Activated CD4-positive, alpha-beta T cell treated with anti-CD3 and anti-CD28 coated beads, Interleukin-2, amount 10 ng/mL, durations not matched to agents 7 days and 5 days (primary cell): ENCODE measurements around the gene PPME1. TPM values are rescaled to one million over a fixed set of nuclear protein-coding genes. Genes with fewer than 3 reads are reported as not detected.

Experiments
- CTCF ChIA-PET: fragments of 350-600 bp; sonication (Branson Sonifier 250); formaldehyde crosslinking; loops from one replicate; lab custom pipeline; 2021; ENCODE audit warnings: antibody characterized with exemption; lab: Charles Lee
- POLR2A ChIA-PET: fragments of 350-600 bp; sonication (Branson Sonifier 250); formaldehyde crosslinking; loops from one replicate; lab custom pipeline; 2021; ENCODE audit warnings: antibody characterized with exemption; lab: Charles Lee
- DNase-seq: peaks from one replicate; pipeline ENCODE4 v3.0.0-alpha.2; 2020
- H3K27ac Mint-ChIP-seq: one replicate; pipeline ENCODE4 v1.8.0; 2021; ENCODE audit warnings: mild to moderate bottlenecking, moderate library complexity, mixed read lengths
- H3K27me3 Mint-ChIP-seq: one replicate; pipeline ENCODE4 v1.8.0; 2021; ENCODE audit warnings: mixed read lengths
- H3K36me3 Mint-ChIP-seq: one replicate; pipeline ENCODE4 v1.8.0; 2021; ENCODE audit warnings: low read depth, mixed read lengths
- H3K4me1 Mint-ChIP-seq: one replicate; pipeline ENCODE4 v1.8.0; 2021; ENCODE audit warnings: mixed read lengths
- H3K4me3 Mint-ChIP-seq: one replicate; pipeline ENCODE4 v1.8.0; 2021; ENCODE audit warnings: mild to moderate bottlenecking, moderate library complexity, mixed read lengths
- H3K9me3 Mint-ChIP-seq: one replicate; pipeline ENCODE4 v1.8.0; 2021; ENCODE audit warnings: mixed read lengths
- total RNA-seq, 2 experiments: library from RNA; stranded (reverse); gene quantifications; one replicate each; pipeline ENCODE4 v1.2.3, GENCODE V29; 2021

PPME1 gene
- total RNA-seq, 2 experiments from 2014 or later: 21.3 to 25.9 TPM

- Mint-ChIP-seq H3K27me3 (no peaks in the 10 kb centered on the region), H3K27ac (no peak overlapping the region), H3K36me3 (peaks cover 9% of the 10 kb centered on the region), H3K4me3 (no peak overlapping the region), H3K9me3 (no peaks in the 10 kb centered on the region), H3K4me1 (no peaks in the 10 kb centered on the region)
- ChIA-PET CTCF (no interaction called here), POLR2A (no interaction called here)
- DNase-seq: no peak
Observed at GRCh38 chr11:74253361-74253760, 82.3 kb downstream of the PPME1 start.

GRCh38 chr11:74255741-74256375 lies 84.8 kb downstream of the PPME1 start:
- Mint-ChIP-seq H3K27me3 (no peaks in the 10 kb centered on the region), H3K27ac (no peak overlapping the region), H3K9me3 (no peaks in the 10 kb centered on the region), H3K36me3 (peaks cover 4% of the 10 kb centered on the region), H3K4me1 (no peaks in the 10 kb centered on the region), H3K4me3 (no peak overlapping the region)
- ChIA-PET CTCF (interaction anchor here (0.7 to 2.3 kb wide), 15 partner anchors 9 to 315 kb away, joined by 3 to 11 read pairs (median 3); no protein-coding TSS in a partner anchor), POLR2A (no interaction called here)
- peak; percentile 65 for DNase-seq

- H3K4me1 Mint-ChIP-seq: no peaks in the 10 kb centered on the region
- H3K9me3 Mint-ChIP-seq: no peaks in the 10 kb centered on the region
- DNase-seq: no peak
- H3K36me3 Mint-ChIP-seq: peaks cover 4% of the 10 kb centered on the region
- no peak overlapping the region for H3K4me3 Mint-ChIP-seq
- no peak overlapping the region for H3K27ac Mint-ChIP-seq
- no peaks in the 10 kb centered on the region for H3K27me3 Mint-ChIP-seq
- ChIA-PET CTCF (interaction anchor here (0.8 to 2.3 kb wide), 11 partner anchors 9 to 314 kb away, joined by 3 to 11 read pairs (median 3); no protein-coding TSS in a partner anchor), POLR2A (no interaction called here)
Observed at GRCh38 chr11:74256378-74257133, 85.5 kb downstream of the PPME1 start.

GRCh38 chr11:74257959-74258553 lies 87.0 kb downstream of the PPME1 start:
- no peaks in the 10 kb centered on the region for H3K9me3 Mint-ChIP-seq
- ChIA-PET CTCF (interaction anchor here (1.2 kb wide), 1 partner anchor 65 kb away, joined by 3 read pairs; no protein-coding TSS in a partner anchor), POLR2A (no interaction called here)
- no peak overlapping the region for H3K27ac Mint-ChIP-seq
- H3K4me1 Mint-ChIP-seq: no peaks in the 10 kb centered on the region
- DNase-seq: no peak
- H3K27me3 Mint-ChIP-seq: no peaks in the 10 kb centered on the region
- peaks cover 4% of the 10 kb centered on the region for H3K36me3 Mint-ChIP-seq
- H3K4me3 Mint-ChIP-seq: no peak overlapping the region

GRCh38 chr11:74262725-74263124 lies 91.6 kb downstream of the PPME1 start:
- H3K36me3 Mint-ChIP-seq: no peaks in the 10 kb centered on the region
- ChIA-PET CTCF (no interaction called here), POLR2A (no interaction called here)
- DNase-seq: no peak
- no peak overlapping the region for H3K4me3 Mint-ChIP-seq
- no peaks in the 10 kb centered on the region for H3K9me3 Mint-ChIP-seq
- no peaks in the 10 kb centered on the region for H3K27me3 Mint-ChIP-seq
- H3K4me1 Mint-ChIP-seq: no peaks in the 10 kb centered on the region
- no peak overlapping the region for H3K27ac Mint-ChIP-seq

- peaks cover 18% of the 10 kb centered on the region for H3K4me1 Mint-ChIP-seq
- ChIA-PET CTCF (interaction anchor here (1.8 kb wide), 1 partner anchor 10 kb away, joined by 6 read pairs; no protein-coding TSS in a partner anchor), POLR2A (no interaction called here)
- no peak overlapping the region for H3K27ac Mint-ChIP-seq
- DNase-seq: no peak
- no peaks in the 10 kb centered on the region for H3K27me3 Mint-ChIP-seq
- no peaks in the 10 kb centered on the region for H3K9me3 Mint-ChIP-seq
- no peaks in the 10 kb centered on the region for H3K36me3 Mint-ChIP-seq
- H3K4me3 Mint-ChIP-seq: no peak overlapping the region
Observed at GRCh38 chr11:74265256-74265655, 94.2 kb downstream of the PPME1 start.

GRCh38 chr11:74267014-74267413 lies 95.9 kb downstream of the PPME1 start:
- no peak for DNase-seq
- ChIA-PET POLR2A (no interaction called here), CTCF (no interaction called here)
- Mint-ChIP-seq H3K27ac (no peak overlapping the region), H3K4me3 (no peak overlapping the region), H3K4me1 (peaks cover 18% of the 10 kb centered on the region), H3K27me3 (no peaks in the 10 kb centered on the region), H3K9me3 (no peaks in the 10 kb centered on the region), H3K36me3 (no peaks in the 10 kb centered on the region)

GRCh38 chr11:74268456-74268855 lies 97.4 kb downstream of the PPME1 start:
- H3K27ac Mint-ChIP-seq: no peak overlapping the region
- peaks cover 18% of the 10 kb centered on the region for H3K4me1 Mint-ChIP-seq
- no peaks in the 10 kb centered on the region for H3K9me3 Mint-ChIP-seq
- POLR2A ChIA-PET: no interaction called here
- no peak for DNase-seq
- H3K4me3 Mint-ChIP-seq: no peak overlapping the region
- no peaks in the 10 kb centered on the region for H3K36me3 Mint-ChIP-seq
- CTCF ChIA-PET: interaction anchor here (0.6 to 0.7 kb wide), 2 partner anchors 13 to 197 kb away, joined by 3 read pairs; no protein-coding TSS in a partner anchor
- peaks cover 8% of the 10 kb centered on the region for H3K27me3 Mint-ChIP-seq

GRCh38 chr11:74269161-74269811 lies 98.2 kb downstream of the PPME1 start:
- Mint-ChIP-seq H3K36me3 (no peaks in the 10 kb centered on the region), H3K27me3 (peaks cover 8% of the 10 kb centered on the region), H3K4me1 (peaks cover 18% of the 10 kb centered on the region), H3K27ac (no peak overlapping the region), H3K4me3 (no peak overlapping the region), H3K9me3 (no peaks in the 10 kb centered on the region)
- POLR2A ChIA-PET: no interaction called here
- CTCF ChIA-PET: interaction anchor here (0.6 to 1.0 kb wide), 2 partner anchors 13 to 197 kb away, joined by 3 read pairs; no protein-coding TSS in a partner anchor
- DNase-seq: peak; percentile 42

- no peaks in the 10 kb centered on the region for H3K36me3 Mint-ChIP-seq
- no peak overlapping the region for H3K4me3 Mint-ChIP-seq
- H3K27ac Mint-ChIP-seq: no peak overlapping the region
- H3K9me3 Mint-ChIP-seq: no peaks in the 10 kb centered on the region
- peaks cover 18% of the 10 kb centered on the region for H3K4me1 Mint-ChIP-seq
- DNase-seq: no peak
- ChIA-PET CTCF (no interaction called here), POLR2A (no interaction called here)
- H3K27me3 Mint-ChIP-seq: peaks cover 17% of the 10 kb centered on the region
Observed at GRCh38 chr11:74272276-74272675, 101.2 kb downstream of the PPME1 start.

GRCh38 chr11:74276581-74276980 lies 105.5 kb downstream of the PPME1 start:
- POLR2A ChIA-PET: no interaction called here
- Mint-ChIP-seq H3K27me3 (peaks cover 27% of the 10 kb centered on the region), H3K27ac (no peak overlapping the region), H3K4me3 (no peak overlapping the region), H3K36me3 (no peaks in the 10 kb centered on the region), H3K4me1 (no peaks in the 10 kb centered on the region), H3K9me3 (no peaks in the 10 kb centered on the region)
- DNase-seq: no peak
- CTCF ChIA-PET: no interaction called here

GRCh38 chr11:74278103-74278502 lies 107.0 kb downstream of the PPME1 start:
- DNase-seq: no peak
- Mint-ChIP-seq H3K9me3 (no peaks in the 10 kb centered on the region), H3K4me3 (no peak overlapping the region), H3K36me3 (no peaks in the 10 kb centered on the region), H3K4me1 (no peaks in the 10 kb centered on the region), H3K27ac (no peak overlapping the region), H3K27me3 (peaks cover 22% of the 10 kb centered on the region)
- ChIA-PET CTCF (interaction anchor here (0.5 kb wide), 1 partner anchor 664 kb away, joined by 3 read pairs; no protein-coding TSS in a partner anchor), POLR2A (no interaction called here)
